Stimulated activated CD4-positive, alpha-beta T cell treated with anti-CD3 and anti-CD28 coated beads, Interleukin-15, amount 100 ng/mL, for 1 hour (primary cell): ENCODE results near the gene ARL8A.

Experiments
- DNase-seq, 2 donors: peaks; one replicate each; pipeline ENCODE4 v3.0.0-alpha.2; 2020; ENCODE audit warnings: low read depth in 1 of 2, low spot score in 1 of 2

Gene ARL8A

GRCh38 chr1:202084791-202085681 is 59.5 kb downstream of the ARL8A start:
- no peak for DNase-seq
